ENCODE measurements around the gene SMIM35.

SMIM35 gene

DNA sequence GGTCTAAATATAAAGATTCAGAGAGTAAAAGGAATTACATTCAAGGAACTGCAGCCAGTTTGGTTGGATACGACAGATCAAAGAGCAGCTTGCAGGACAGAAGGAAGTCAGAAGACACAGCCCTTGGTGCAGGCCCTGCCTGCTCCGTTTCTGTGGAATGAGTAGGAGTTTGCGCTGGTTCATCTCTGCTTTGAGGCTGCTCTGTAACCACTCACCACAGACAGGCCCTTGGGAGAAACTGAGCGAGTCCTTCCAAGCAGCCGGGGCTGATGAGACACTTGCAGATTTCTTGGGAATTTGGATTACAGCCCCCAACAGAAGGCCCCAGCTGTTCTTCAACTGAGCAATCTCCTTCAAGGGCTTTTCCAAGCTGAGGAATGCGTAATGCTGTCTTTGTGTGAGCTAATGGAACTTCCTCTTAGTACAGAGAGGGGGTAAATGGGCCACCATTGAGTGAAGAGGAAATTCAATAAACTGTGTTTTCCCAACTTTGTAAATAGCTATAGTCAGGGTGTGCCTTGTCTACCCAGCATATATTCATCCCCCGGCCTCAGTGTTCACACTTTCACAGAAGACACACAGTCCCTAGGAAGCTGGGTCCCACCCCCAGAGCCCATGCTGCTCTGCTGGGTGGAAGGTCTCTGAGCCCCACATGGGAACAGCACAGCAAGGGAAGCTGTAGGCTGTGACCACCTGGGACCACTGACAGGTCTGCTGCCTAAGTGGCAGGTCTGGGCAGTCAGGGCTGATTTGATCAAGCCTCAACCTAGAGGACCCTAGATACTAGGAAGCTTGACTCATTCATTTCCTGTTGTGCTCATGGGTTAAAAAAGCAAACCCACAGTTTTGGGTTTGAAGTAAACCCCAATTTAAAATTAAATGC is 84.0 kb downstream of the SMIM35 start:
- no peak for DNase-seq (ENCODE audit: low spot score)

DNA sequence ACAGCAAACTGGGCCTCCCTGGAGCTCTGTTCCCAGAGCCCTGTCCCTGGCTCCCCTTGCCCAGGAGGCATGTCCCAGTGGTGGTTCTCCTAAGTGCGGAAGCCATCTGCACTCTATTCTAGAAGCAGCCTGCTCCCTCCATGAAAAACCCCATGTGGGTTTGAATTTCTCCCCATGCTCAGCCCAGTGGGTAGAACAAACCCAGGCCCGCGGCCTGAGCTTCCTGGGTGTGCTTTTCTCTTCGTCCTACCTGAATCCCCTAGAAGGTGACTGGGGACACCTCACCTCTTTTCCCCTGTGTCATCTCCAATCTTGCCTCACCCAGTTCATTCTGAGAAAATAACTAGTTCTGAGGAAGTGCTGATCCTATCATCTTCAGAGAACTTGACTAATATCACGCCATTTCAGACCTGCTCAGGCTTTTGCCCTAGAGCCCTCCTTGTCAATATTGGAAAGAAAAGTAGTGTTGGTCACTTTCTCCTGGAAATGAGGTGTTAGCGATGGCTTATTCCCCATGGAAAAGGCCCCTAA is 84.7 kb downstream of the SMIM35 start:
- no peak for DNase-seq (ENCODE audit: low spot score)

- no peak for DNase-seq (ENCODE audit: low spot score)
These were observed 85.2 kb downstream of the SMIM35 start for GRCh38 chr11:118001494-118001971.

GRCh38 chr11:118000850-118001228 is 85.9 kb downstream of the SMIM35 start:
- no peak for DNase-seq (ENCODE audit: low spot score)

- no peak for DNase-seq (ENCODE audit: low spot score)
These were observed 86.5 kb downstream of the SMIM35 start for GRCh38 chr11:118000067-118000849.

DNA sequence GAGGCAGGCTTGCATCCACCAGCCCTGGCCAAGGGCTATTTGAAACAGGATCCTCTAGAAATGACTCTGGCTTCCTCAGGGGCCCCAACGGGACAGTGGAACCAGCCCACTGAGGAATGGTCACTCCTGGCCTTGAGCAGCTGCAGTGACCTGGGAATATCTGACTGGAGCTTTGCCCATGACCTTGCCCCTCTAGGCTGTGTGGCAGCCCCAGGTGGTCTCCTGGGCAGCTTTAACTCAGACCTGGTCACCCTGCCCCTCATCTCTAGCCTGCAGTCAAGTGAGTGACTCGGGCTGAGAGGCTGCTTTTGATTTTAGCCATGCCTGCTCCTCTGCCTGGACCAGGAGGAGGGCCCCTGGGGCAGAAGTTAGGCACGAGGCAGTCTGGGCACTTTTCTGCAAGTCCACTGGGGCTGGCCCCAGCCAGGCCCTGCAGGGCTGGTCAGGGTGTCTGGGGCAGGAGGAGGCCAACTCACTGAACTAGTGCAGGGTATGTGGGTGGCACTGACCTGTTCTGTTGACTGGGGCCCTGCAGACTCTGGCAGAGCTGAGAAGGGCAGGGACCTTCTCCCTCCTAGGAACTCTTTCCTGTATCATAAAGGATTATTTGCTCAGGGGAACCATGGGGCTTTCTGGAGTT is 87.3 kb downstream of the SMIM35 start:
- DNase-seq (ENCODE audit: low spot score) = no peak

DNA sequence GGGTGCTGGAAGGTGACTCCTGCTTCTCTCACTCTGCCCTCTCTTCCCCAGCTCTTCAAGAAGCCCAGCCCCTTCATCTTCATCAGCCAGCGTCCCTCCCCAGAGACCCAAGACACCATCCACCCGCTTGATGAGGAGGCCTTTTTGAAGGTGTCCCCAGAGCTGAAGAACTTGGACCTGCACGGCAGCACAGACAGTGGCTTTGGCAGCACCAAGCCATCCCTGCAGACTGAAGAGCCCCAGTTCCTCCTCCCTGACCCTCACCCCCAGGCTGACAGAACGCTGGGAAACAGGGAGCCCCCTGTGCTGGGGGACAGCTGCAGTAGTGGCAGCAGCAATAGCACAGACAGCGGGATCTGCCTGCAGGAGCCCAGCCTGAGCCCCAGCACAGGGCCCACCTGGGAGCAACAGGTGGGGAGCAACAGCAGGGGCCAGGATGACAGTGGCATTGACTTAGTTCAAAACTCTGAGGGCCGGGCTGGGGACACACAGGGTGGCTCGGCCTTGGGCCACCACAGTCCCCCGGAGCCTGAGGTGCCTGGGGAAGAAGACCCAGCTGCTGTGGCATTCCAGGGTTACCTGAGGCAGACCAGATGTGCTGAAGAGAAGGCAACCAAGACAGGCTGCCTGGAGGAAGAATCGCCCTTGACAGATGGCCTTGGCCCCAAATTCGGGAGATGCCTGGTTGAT is 88.0 kb downstream of the SMIM35 start:
- DNase-seq (ENCODE audit: low spot score) = no peak

GRCh38 chr11:117997823-117998579 is 88.8 kb downstream of the SMIM35 start:
- no peak for DNase-seq (ENCODE audit: low spot score)

DNA sequence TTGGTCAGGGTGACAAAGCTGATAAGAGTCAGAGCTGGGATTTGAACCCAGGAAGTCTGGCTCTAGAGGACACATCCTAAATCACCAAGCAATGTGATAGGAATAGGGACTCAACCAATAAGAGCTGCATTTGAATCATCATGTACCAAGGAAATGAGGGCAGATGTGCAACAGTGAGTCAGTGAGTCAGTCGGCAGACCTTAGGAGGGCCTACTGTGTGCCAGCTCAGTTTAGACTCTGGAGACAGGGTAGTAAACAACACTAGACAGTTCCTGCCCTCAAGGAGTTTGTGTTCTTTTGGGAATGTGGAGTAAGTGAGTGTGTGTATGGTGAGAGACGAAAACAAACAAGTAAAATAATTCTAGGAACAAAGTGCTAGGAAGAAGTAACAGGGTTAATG is 89.4 kb downstream of the SMIM35 start:
- DNase-seq (ENCODE audit: low spot score) = no peak

DNA sequence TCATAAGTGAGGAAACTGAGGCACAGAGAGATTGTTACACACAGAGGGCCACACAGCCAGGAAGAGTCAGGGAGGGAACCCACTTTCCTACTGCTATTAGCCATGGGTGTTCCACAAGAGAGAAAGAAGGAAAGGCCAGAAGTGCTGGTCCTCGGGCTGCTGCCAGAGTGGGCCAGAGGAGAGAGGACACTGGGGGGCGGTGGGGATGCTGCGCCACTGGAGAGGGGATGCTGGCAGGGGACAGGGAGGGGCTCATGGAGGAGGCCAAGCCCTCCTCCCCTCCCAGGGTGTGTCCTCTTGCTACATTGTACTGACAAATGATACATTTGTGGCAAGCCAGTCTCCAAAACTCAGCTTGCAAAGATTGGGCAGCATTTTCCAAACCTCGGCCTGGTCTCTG is 90.7 kb downstream of the SMIM35 start:
- DNase-seq (ENCODE audit: low spot score) = no peak

- DNase-seq (ENCODE audit: low spot score) = no peak
These were observed 91.3 kb downstream of the SMIM35 start for GRCh38 chr11:117995472-117995871.

DNA sequence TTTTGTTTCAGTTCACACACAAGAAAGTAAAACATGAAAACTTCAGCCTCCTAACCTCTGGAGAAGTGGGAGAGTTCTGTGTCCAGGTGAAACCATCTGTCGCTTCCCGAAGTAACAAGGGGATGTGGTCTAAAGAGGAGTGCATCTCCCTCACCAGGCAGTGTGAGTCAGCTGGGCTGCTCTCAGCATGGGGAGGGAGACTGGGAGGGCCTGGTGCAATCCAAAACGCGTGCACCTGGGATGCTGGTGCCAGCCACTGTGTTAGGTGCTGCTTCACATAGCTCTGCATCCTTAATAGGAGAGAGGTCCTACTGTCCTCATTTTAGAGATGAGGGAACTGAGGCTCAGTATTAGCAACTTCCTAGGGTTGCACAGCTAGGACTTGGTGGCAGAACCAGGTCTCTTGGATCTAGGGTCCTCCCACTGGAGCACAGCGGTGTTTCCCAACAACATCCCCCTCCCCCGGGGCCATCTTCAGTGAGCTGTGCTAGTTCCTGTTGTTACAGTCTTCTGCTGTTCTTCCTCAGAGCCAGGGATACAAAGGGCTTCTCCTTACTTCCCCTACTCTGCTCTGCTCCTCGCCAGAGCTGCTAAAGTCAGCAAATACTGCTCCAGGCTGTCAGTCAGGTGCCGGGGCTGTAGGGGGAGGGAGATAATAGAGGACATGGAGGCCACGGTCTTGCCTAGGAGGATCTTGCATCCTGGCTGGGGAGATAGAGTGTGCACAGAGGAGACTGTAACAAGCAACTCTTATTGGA is 92.6 kb downstream of the SMIM35 start:
- DNase-seq (ENCODE audit: low spot score) = no peak

DNA sequence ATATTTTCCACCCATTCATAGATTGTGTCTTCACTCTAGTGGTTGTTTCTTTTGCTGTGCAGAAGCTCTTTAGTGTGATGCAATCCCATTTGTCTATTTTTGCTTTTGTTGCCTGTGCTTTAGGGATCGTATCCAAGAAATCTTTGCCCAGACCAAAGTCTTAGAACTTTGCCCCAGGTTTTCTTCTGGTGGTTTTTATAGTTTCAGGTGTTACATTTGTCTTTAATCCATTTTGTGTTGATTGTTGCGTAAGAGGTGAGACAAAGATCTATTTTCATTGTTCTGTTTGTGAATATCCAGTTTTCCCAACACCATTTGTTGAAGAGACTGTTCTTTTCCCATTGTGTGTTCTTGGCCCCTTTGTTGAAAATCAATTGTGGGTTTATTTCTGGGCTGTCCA is 94.1 kb downstream of the SMIM35 start:
- DNase-seq (ENCODE audit: low spot score) = no peak

GRCh38 chr11:117992136-117992535 is 94.6 kb downstream of the SMIM35 start:
- peak; percentile 47 for DNase-seq (ENCODE audit: low spot score)

DNA sequence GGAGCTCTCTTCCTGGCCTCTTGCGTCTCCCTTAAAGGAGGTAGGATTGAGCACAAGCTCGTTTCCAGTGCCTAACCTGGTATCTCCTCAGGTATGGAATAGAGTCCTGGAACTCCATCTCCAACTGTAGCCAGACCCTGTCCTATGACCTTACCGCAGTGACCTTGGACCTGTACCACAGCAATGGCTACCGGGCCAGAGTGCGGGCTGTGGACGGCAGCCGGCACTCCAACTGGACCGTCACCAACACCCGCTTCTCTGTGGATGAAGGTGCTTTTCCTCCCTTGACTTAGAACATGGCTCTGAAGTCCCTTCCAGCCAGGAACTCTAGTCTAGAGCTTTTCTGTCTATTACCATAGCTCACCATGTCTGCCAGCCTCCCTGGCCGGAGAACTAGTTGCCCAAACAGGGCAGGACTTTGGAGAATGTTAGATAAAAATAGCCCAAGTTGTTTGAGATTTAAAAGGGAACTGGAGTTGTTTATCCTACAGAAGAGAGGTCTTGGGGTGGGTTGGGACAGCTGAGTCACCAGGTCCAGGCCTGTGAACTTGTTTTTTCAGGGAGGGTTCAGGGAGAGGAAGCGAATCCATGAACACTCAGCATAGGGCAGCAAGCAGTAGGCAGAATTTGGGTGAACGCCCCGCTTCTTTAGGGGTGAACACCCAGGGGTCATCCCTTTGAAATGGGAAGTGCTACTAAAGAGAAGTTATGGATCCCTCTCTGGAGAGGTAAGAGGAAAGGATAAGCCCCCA is 97.2 kb downstream of the SMIM35 start:
- no peak for DNase-seq (ENCODE audit: low spot score)

GRCh38 chr11:117986981-117987574 is 99.7 kb downstream of the SMIM35 start:
- peak; percentile 75 for DNase-seq (ENCODE audit: low spot score)

- DNase-seq (ENCODE audit: low spot score) = peak; percentile 89
These were observed 100.5 kb downstream of the SMIM35 start, which contains the start of gene IL10RA for GRCh38 chr11:117985953-117986887. Gene IL10RA (plus strand): TSS chr11:117986394. CDS start chr11:117986468, 74 bp downstream.

- no peak for DNase-seq (ENCODE audit: low spot score)
These were observed 102.3 kb downstream of the SMIM35 start for GRCh38 chr11:117984476-117984875.

All from NAMALWA (cell line).